Ishikawa (cell line): Measurements from ENCODE around the gene METTL27.
A peak's percentile ranks its signal among the peaks of the same experiment; 100 is the strongest.

Experiments
- CEBPB ChIP-seq: IDR thresholded peaks from 2 replicates; pipeline ENCODE4 v1.6.1; 2012
- EP300 ChIP-seq: IDR thresholded peaks from 2 replicates; pipeline ENCODE4 v1.6.1; 2012; ENCODE audit warnings: borderline replicate concordance
- TCF12 ChIP-seq: IDR thresholded peaks from 2 replicates; pipeline ENCODE4 v1.6.1; 2012; ENCODE audit warnings: low read depth
- YY1 ChIP-seq: IDR thresholded peaks from 2 replicates; pipeline ENCODE4 v1.6.1; 2012; ENCODE audit warnings: low read depth
- TF ChIP-seq, protein P1 (sequence below): IDR thresholded peaks from 2 replicates; pipeline ENCODE4 v1.6.1; 2012; ENCODE audit warnings: low read depth, mild to moderate bottlenecking

GRCh38 chr7:73811760-73812168 is 30.6 kb downstream of the METTL27 start:
- TF ChIP-seq, protein P1, sequence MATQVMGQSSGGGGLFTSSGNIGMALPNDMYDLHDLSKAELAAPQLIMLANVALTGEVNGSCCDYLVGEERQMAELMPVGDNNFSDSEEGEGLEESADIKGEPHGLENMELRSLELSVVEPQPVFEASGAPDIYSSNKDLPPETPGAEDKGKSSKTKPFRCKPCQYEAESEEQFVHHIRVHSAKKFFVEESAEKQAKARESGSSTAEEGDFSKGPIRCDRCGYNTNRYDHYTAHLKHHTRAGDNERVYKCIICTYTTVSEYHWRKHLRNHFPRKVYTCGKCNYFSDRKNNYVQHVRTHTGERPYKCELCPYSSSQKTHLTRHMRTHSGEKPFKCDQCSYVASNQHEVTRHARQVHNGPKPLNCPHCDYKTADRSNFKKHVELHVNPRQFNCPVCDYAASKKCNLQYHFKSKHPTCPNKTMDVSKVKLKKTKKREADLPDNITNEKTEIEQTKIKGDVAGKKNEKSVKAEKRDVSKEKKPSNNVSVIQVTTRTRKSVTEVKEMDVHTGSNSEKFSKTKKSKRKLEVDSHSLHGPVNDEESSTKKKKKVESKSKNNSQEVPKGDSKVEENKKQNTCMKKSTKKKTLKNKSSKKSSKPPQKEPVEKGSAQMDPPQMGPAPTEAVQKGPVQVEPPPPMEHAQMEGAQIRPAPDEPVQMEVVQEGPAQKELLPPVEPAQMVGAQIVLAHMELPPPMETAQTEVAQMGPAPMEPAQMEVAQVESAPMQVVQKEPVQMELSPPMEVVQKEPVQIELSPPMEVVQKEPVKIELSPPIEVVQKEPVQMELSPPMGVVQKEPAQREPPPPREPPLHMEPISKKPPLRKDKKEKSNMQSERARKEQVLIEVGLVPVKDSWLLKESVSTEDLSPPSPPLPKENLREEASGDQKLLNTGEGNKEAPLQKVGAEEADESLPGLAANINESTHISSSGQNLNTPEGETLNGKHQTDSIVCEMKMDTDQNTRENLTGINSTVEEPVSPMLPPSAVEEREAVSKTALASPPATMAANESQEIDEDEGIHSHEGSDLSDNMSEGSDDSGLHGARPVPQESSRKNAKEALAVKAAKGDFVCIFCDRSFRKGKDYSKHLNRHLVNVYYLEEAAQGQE, result peak; percentile 74
- TF ChIP-seq EP300, result no peak
- no peak for TF ChIP-seq CEBPB
- no peak for TF ChIP-seq TCF12
- no peak for TF ChIP-seq YY1
